ENCODE results near the gene CD68. TPM values are rescaled to one million over a fixed set of nuclear protein-coding genes. Genes with fewer than 3 reads are reported as not detected.

CD68 gene
- polyA plus RNA-seq, 5 donors: 30.7 to 40.7 (median 32.3) TPM

DNA sequence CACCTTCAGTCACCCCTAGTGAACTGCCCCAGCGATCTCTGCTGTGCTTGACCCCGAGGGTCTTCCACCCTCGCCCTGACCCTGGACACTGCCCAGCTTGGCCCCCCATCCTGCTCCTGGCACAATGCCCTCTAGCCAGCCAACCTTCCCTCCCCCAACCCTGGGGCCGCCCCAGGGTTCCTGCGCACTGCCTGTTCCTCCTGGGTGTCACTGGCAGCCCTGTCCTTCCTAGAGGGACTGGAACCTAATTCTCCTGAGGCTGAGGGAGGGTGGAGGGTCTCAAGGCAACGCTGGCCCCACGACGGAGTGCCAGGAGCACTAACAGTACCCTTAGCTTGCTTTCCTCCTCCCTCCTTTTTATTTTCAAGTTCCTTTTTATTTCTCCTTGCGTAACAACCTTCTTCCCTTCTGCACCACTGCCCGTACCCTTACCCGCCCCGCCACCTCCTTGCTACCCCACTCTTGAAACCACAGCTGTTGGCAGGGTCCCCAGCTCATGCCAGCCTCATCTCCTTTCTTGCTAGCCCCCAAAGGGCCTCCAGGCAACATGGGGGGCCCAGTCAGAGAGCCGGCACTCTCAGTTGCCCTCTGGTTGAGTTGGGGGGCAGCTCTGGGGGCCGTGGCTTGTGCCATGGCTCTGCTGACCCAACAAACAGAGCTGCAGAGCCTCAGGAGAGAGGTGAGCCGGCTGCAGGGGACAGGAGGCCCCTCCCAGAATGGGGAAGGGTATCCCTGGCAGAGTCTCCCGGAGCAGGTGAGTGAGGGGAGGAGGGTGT lies 20.7 kb upstream of the CD68 start, which contains the start of gene TNFSF13:
Gene TNFSF13, plus strand, starts transcription at position 207 of the 776 bp plus-strand sequence. Its CDS starts 290 bp downstream, at position 497.
- DNase-seq: no peak

DNA sequence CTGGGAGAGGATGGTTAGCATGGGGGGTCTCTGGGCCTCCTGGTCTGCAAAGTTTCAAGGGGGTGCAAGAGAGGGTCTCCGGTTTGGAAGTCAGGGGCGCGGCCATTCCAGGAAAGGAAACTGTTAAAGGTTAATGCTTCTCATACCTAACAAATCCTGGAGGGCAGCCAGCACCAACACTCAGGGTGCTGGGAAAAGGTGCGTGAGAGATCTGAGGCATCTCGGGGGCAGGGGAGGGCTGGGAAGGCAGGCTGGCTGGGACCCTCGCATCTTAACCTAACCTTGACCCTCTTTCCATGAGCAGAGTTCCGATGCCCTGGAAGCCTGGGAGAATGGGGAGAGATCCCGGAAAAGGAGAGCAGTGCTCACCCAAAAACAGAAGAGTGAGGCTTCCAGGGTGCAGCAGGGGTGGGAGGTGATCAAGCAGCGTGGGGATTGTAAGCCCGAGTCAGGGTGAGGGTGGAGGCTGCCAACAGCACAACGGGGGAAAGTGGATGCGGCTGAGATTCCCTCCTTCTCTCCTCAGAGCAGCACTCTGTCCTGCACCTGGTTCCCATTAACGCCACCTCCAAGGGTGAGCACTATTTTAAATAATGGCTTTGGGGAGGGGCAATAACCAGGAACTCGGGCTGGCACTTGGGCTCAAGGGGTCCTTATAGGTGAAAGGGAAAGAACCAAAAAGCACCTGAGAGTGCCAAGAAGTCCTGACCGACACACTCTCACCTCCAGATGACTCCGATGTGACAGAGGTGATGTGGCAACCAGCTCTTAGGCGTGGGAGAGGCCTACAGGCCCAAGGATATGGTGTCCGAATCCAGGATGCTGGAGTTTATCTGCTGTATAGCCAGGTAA lies 19.9 kb upstream of the CD68 start:
- DNase-seq: no peak

DNA sequence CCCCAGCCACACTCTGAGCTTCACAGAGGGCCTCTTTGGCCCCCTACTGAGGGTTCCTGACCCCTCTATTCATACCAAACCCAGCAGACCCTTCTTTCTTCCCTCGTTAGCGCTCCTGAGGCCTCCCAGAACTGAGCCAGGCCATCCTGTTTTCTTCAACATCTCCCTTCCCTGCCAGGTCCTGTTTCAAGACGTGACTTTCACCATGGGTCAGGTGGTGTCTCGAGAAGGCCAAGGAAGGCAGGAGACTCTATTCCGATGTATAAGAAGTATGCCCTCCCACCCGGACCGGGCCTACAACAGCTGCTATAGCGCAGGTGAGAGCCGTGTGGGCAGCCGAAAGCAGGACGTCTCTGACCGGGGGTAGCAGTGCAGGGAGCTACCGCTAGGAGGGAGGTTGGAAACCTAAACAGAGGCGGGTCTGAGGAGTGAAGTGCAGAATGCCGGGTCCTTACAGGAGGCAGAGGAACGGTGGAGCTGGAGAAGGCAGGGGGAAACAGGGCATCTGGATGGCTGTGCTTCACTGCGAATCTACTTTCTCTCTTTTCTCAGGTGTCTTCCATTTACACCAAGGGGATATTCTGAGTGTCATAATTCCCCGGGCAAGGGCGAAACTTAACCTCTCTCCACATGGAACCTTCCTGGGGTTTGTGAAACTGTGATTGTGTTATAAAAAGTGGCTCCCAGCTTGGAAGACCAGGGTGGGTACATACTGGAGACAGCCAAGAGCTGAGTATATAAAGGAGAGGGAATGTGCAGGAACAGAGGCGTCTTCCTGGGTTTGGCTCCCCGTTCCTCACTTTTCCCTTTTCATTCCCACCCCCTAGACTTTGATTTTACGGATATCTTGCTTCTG lies 19.0 kb upstream of the CD68 start:
- DNase-seq: no peak

DNA sequence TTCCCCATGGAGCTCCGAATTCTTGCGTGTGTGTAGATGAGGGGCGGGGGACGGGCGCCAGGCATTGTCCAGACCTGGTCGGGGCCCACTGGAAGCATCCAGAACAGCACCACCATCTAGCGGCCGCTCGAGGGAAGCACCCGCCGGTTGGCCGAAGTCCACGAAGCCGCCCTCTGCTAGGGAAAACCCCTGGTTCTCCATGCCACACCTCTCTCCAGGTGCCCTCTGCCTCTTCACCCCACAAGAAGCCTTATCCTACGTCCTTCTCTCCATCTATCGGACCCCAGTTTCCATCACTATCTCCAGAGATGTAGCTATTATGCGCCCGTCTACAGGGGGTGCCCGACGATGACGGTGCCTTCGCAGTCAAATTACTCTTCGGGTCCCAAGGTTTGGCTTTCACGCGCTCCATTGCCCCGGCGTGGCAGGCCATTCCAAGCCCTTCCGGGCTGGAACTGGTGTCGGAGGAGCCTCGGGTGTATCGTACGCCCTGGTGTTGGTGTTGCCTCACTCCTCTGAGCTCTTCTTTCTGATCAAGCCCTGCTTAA lies 18.3 kb upstream of the CD68 start:
- DNase-seq: peak; percentile 82 to 90

DNA sequence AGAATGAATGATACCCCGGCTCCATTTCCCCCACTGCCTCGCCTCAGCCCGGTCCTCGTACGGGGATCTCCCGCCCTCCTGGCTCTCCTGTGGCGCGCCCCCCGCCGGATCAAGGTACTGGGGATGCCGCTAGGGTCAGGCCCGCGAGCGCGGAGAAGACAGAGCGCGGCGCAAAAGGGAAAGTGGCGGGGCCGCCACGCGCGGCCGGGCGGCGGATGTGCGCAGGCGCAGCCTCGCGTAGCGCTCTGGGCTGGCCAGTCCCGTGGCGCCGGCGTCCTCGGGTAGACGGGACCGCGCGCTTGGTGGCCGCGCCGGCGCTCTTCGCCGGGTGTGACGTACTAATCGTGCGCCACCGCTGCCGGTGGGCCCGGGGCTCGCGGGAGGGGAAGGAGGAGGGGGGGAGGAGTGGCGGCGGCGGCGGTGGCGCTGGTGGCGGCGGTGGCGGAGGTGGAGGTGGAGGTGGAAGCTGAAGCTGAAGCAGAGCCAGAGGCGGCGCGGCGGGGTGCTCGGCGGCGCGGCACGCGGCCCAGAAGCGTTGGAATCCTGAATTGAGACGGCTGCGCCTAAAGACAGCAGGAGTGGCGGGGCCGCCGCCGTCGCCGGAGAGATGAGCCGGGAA lies 17.7 kb upstream of the CD68 start, which contains the start of gene SENP3:
Gene SENP3, plus strand, starts transcription at position 331 of the 619 bp plus-strand sequence. CDS start 1,158 bp downstream, outside the sequence.
- DNase-seq: peak; percentile 91 to 93

DNA sequence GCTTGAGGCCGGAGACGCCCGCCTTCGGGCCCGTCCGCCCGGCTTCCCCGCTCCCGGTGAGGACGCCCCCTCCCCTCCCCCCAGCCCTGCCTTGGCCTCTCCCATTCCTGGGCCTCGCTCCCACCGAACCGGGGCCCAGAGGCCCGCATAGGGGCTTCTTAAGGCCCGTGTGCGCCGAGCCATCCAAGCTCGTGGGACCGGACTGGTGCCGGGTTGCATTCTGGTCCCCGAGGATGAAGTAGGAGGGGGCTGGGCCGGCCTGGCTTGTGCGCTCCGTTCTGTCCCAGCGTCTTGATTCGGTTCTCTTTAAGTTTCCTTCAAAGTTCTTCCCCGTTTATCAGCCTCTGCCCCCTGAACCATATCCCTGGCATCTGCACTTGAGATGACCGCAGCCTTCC lies 17.2 kb upstream of the CD68 start:
- no peak for DNase-seq

DNA sequence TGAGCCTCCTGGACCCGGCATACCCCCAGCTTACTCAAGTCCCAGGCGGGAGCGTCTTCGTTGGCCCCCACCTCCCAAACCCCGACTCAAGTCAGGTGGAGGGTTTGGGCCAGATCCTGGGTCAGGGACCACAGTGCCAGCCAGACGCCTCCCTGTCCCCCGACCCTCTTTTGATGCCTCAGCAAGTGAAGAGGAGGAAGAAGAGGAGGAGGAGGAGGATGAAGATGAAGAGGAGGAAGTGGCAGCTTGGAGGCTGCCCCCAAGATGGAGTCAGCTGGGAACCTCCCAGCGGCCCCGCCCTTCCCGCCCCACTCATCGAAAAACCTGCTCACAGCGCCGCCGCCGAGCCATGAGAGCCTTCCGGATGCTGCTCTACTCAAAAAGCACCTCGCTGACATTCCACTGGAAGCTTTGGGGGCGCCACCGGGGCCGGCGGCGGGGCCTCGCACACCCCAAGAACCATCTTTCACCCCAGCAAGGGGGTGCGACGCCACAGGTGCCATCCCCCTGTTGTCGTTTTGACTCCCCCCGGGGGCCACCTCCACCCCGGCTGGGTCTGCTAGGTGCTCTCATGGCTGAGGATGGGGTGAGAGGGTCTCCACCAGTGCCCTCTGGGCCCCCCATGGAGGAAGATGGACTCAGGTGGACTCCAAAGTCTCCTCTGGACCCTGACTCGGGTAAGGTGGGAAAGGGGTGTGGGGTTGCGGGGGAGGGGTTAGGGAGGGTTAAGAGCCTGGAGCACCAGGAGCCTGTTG lies 16.1 kb upstream of the CD68 start:
- no peak for DNase-seq

DNA sequence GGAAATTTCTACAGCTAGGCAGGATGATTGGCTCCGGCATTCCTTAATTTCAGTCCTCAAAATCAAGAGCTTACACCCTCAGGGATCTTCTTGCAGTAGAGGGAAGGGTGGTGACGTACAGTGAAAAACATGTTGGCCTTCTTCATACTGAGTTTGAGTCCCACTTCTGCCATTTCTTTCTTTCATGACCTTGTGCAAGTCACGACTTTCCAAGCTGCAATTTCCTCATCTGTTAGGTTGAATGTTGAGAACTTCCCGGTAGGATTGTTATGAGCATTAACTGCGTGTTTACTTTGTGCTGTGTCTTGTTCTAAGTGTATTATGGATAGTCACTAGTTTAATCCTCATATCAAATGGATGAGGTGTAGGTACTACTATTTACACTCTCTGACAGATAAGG lies 9.9 kb upstream of the CD68 start:
- DNase-seq: no peak

DNA sequence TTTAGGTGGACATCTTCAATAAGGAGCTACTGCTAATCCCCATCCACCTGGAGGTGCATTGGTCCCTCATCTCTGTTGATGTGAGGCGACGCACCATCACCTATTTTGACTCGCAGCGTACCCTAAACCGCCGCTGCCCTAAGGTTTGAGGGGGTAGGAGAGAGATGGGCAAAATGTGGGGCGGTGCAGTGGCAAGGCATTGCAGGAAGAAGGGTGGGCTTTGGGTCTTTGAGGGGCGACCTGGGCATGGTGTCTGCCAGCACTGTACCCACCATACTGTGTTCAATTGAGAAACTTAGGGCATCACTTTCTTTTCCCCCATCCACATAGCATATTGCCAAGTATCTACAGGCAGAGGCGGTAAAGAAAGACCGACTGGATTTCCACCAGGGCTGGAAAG lies 9.1 kb upstream of the CD68 start:
- no peak for DNase-seq

DNA sequence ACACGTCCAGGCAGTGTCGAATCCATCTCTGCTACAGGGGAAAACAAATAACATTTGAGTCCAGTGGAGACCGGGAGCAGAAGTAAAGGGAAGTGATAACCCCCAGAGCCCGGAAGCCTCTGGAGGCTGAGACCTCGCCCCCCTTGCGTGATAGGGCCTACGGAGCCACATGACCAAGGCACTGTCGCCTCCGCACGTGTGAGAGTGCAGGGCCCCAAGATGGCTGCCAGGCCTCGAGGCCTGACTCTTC lies 7.2 kb upstream of the CD68 start:
- no peak for DNase-seq

DNA sequence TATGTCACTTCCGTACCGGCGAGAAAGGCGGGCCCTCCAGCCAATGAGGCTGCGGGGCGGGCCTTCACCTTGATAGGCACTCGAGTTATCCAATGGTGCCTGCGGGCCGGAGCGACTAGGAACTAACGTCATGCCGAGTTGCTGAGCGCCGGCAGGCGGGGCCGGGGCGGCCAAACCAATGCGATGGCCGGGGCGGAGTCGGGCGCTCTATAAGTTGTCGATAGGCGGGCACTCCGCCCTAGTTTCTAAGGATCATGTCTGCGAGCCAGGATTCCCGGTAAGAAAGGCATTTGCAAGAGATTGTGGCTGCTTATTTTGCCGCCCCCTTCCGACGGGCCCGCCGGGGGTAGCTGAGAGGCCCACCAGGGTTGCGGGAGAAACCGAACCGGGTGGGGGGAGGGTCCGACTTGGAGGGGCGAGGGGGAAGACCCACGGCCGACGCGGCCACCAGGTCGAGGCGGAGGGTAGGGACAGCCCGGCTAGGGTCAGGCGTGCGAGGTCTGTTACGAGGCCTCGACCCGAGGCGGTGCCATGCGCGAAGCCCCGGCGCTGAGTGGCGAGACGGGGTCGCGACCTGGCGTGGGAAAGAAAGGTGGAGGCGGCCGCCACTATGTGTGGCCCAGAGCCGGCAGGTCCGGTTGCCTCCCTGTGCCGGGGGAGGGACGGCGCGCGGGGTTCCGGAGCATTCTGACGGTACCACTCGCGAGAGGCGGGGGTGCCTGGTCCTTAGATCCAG lies 6.7 kb upstream of the CD68 start:
- DNase-seq: peak; percentile 99

DNA sequence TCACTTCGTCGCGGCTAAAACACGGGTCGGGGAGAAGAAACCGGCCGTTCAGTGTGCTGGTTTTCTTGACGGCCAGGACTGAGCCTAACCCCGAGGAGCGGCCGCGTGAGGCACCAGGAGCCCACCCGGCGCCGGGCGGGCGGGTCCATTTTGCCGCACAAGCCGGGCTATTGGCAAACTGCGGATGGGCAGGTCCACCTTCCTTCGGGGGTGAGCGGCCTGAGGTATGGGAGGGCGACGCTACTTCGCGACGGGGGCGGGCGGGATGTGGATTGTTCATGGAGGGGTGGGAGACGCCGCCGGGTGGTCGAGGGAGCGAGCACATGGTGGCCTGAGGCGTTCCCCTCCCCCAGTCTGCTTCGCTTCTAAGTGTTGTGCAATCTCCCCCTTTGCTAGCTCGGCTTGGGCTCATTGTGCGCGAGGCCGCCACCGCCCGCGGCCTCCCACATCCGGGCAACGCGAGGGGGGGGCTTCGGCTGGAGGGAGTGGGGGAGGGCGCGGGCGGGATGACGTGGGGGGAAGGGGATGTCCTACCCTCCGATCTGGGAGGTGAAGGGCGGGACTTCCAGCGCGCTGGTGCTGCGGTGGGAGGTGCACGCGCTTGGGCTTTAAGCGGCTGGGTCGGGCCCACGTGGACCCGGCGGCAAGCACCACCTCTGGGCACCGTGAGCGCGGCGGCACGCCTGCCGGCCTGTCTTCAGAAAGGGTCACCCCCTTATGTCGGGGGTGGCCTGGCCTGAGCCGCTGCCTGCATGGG lies 5.9 kb upstream of the CD68 start:
- peak; percentile 94 to 95 for DNase-seq

DNA sequence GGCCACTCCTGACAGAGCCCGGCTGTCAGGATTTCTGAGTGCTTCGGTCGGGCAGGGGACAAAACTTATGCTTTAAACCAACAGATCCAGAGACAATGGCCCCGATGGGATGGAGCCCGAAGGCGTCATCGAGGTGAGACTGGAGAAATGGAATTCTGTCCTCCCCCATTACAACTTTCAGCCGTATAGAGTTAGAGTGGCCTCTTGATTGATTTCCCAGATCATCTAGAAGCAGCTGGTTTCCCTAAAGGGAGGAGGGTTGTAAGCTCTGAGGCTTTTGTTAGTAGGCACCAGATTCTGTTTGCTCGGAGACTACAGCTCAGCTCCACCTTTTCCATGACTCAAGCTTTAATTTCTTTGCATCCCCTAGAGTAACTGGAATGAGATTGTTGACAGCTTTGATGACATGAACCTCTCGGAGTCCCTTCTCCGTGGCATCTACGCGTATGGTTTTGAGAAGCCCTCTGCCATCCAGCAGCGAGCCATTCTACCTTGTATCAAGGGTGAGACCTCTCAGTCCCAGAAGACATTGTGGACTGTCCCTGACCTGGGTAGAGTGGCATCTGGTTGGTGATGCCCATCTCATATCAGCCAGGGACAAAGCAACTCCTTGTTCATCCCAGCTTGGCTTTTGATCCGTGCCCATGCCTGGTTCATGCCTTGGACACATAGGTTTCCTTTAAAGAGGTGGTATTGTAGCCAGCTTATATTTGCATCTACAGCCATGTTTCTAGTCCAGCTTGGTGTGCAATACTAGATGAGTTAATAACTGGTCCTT lies 5.1 kb upstream of the CD68 start:
- DNase-seq: no peak

DNA sequence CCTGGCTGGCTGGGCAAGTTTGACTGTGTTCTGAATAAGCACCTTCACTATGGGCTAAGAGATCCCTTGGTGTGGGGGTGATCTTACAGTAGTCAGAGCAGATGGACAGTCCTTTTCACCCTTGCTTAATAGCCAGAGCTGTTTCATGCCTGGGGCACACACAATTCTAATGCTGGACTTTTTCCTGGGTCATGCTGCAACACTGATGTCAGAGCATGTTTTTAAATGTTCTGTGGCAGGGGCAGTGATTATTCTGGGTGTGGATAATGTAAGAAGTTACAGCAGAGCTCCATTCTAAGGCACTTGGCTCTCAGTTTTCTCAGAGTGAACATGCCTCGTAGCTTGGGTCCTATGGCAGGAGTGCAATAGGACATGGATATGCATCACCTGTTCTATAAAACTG lies 4.0 kb upstream of the CD68 start:
- no peak for DNase-seq

DNA sequence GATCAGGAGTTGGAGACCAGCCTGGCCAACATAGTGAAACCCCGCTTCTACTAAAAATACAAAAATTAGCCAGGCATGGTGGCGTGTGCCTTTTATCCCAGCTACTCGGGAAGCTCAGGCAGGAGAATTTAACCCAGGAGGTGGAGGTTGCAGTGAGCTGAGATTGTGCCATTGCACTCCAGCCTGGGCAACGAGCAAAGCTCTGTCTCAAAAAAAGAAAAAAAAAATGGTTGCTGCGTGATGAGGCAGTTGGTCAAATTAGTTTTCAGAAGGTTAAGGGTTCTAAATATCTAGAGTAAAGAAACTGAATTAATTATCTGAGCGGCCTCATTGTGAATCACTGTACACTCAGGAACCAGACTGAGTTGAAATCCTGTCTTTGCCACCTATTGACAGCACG lies 3.5 kb upstream of the CD68 start:
- no peak for DNase-seq

DNA sequence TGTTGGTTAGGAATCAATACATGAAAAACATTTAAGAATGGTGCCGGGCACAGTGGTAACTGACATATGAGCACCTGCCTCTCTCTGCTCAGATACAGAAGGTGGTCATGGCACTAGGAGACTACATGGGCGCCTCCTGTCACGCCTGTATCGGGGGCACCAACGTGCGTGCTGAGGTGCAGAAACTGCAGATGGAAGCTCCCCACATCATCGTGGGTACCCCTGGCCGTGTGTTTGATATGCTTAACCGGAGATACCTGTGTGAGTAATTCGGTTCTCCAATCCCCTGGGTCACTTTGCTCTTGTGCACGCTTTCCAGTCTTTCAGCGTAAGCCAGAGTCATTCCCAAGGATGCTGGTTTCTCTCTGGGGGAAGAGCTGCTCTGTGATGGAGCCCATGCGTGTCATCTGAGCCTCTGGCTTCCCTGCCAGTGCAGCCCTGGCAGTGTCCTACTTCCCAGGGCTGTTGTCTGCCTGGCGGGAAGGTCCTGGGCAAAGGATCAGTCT lies 3.0 kb upstream of the CD68 start:
- DNase-seq: no peak

DNA sequence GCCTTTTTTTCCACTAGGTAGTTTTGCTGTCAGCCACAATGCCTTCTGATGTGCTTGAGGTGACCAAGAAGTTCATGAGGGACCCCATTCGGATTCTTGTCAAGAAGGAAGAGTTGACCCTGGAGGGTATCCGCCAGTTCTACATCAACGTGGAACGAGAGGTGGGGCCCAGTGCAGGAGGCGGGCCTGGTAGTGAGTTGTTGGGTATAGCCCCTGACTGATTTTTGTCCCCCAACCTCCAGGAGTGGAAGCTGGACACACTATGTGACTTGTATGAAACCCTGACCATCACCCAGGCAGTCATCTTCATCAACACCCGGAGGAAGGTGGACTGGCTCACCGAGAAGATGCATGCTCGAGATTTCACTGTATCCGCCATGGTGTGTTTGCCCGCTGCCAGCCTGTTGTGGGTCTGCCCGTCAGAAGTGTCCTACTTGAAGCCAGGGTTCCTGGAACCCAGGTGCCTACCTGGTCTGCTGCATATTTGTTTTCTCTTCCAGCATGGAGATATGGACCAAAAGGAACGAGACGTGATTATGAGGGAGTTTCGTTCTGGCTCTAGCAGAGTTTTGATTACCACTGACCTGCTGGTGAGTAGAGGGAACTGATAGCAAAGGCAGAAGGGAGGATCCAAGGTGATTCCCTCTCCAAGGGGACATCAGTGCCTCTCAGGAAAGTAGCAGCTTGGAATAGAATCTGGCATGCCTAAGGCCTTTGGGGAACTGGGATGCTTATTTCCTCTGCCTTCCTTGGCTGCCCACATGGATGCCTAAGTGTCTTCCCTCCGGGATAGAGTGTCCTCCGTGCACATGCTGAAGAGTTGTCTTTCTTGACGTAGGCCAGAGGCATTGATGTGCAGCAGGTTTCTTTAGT lies 1.9 kb upstream of the CD68 start:
- no peak for DNase-seq
